ENCODE data around the gene DENND5A.

The DENND5A gene

GRCh38 chr11:9265211-9266131, at the start of gene DENND5A:
Gene DENND5A, minus strand, starts transcription at chr11:9265350. Its CDS starts 281 bp downstream, at chr11:9265069.
- DNase-seq = peak; percentile 12

DNA sequence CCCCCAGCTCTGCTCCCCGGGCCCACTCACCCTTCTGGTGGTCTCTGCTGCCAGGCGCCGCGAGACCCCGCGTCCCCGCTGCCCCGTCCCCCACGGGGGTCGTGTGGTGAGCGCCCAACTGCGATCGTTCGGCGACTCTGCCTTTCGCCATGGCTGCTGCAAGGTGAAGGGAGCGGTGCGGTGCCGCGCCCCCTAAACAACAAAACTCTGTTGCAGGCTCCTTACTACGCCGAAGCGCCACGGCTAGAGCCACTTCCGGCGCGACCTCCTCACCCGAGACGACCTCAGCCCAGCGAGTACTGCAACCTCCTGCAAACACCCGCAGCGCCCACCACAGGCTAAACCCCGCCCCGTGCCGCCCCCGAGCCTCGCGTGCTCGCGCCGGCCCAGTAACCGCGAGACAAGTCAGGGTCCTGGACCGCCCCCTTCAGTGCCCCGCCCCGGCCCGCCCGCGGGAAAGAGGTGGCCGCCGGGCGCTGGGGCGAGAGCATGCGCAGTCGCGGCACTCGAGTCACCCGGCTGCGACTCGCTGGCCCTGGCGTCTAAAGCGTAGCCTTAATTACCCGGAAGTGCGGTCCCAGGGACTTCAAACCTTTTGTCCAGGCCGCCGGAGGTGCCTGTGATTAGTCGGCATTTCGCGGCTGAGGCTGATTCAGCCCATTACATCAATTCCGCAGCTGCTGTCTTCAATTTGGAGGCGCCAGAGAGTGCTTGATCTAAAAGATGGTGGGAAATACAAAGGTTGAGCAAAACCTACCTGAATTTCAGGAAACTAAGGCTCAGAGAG, 49.3 kb upstream of the DENND5A start, which contains the start of gene TMEM41B:
TSS of gene TMEM41B (minus strand) at position 303 of the 787 bp plus-strand sequence. CDS start at position 151, 152 bp downstream.
- DNase-seq = peak; percentile 76

- DNase-seq = no peak
Observed at GRCh38 chr11:9313648-9314290, 48.6 kb upstream of the DENND5A start.

DNA sequence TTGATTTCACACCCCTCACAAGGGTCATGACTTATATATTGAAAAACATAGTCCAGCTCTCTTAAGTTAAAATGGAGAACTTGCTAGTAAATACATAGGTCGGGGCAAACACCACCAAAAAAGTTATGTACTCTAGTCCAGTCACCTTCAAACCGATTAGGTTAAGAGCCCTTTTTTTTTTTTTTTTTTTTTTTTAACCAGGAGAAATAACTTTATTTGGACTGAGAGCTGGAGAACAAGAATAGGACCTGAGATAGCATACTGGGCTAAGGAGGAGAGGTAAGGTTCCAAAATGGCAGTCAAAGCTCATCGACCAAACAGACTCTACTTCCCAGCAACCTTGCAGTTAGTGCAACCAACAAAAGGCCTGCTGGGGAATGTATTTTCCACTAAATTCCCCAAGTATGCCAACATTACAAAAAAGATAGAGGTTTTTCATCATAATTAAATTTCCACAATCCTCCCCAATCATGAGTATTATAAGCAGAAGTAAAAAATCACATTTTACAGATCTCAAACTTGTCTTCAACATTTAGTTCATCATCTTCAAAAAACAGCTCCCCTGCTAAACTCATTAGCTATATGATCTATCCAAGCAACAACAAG, 45.4 kb upstream of the DENND5A start:
- DNase-seq = no peak

- no peak for DNase-seq
Observed at GRCh38 chr11:9304178-9304577, 39.0 kb upstream of the DENND5A start.

- DNase-seq = no peak
Observed at GRCh38 chr11:9302448-9302847, 37.3 kb upstream of the DENND5A start.

GRCh38 chr11:9301720-9302119, 36.6 kb upstream of the DENND5A start:
- no peak for DNase-seq

DNA sequence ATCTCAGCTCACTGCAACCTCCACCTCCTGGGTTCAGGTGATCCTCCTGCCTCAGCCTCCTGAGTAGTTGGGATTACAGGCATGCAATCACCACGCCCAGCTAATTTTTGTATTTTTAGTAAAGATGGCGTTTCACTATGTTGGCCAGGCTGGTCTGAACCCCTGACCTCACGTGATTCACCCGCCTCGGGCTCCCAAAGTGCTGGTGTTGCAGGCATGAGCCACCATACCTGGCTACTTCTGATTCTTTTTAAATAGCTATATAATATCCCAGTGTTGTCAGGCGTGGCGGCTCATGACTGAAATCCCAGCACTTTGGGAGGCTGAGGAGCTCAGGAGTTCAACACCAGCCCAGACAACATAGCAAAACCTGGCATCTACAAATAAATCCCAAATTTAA, 28.5 kb upstream of the DENND5A start:
- no peak for DNase-seq

GRCh38 chr11:9285850-9286587, 20.9 kb upstream of the DENND5A start:
- DNase-seq = no peak

GRCh38 chr11:9280655-9281301, 15.6 kb upstream of the DENND5A start:
- no peak for DNase-seq

DNA sequence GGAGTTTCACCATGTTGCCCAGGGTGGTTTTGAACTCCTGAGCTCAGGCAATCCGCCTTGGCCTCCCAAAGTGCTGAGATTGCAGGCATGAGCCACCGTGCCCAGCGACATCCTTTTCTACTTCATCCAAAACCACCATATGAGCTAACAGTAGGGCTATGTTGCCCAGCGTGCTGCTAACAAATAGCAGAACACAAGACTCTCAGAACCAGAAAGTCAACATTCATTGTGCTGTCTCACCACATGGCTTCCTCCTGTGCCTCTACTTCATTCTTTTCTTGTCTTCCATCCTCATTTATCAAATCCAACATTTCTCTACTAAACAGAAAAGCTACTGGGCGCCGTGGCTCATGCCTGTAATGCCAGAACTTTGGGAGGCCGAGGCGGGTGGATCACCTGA, 12.0 kb upstream of the DENND5A start:
- DNase-seq = no peak

- DNase-seq = no peak
Observed at GRCh38 chr11:9276571-9276970, 11.4 kb upstream of the DENND5A start.

DNA sequence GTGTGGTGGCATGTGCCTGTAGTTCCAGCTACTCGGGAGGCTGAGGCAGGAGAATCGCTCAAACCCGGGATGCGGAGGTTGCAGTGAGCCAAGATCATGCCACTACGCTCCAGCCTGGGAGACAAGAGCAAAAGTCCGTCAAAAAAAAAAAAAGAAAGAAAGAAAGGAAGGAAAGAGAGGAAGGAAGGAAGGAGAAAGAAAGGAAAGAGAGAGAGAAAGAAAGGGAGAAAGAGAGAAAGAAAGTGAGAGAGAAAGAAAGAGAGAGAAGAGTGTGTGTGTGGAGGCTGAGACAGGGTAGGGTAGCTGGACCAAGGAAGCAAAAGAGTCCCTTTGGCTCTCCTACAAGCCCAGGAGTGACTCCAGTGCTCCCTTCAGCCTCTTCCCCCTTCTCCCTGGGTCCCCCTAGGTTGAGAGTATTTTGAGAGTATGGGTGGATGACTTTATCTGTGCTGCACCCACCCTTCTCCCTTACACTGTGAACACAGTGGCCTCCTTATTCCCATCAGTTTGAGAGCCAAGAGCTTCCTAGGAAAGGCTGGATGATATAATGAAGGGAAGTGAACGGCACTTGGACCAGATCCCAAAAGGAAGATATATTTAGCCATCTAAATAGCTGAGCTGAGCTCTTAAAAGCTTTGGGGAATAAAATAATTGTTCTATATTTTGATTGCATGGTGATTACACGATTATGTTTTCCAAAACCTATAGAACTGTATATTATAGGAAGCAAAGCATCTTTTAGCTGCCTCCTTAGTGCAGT, 9.5 kb upstream of the DENND5A start:
- DNase-seq = no peak

- no peak for DNase-seq
Observed at GRCh38 chr11:9273376-9274336, 8.5 kb upstream of the DENND5A start.

DNA sequence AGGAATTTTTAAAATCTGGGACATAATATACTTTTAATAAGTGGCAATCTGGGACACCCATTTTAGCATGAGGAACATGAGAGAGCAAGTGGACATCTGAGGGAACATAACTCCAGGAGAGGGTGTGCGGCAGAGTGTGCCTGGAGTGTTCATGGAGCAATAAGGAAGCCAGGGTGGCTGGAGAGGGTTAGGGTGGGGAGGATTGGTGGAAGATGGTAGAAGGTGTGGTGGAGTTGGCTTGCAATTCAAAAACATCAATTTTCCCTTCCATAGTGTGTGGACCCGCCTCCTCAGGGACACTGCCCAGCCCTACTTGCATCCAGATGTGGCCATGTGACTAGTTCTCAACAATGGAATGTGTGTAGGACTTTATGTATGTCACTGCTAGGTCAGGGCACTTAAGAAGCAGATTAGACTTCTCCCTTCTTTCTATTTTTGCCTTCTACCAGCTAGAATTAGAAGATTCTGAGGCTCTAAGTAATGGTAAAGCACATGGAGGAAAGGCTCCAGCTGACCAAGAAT, 4.4 kb upstream of the DENND5A start:
- no peak for DNase-seq

DNA sequence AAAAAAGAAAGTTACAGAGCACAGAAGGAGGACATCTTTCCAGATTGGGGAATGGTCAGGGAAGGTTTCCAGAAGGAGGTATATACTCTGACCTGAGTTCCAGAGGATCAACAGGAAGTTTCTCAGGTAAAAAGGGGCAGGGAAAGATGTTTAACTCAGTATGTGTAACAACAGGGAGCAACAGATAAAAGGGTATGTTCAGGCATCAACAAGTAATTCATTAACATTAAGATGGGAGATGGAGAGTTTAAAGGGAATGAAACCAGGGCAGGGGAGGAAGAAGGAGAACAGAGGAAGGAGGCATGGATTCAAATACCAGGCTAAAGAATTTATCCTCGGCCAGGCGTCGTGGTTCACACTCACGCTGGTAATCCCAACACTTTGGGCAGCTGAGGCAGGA, 2.5 kb upstream of the DENND5A start:
- DNase-seq = no peak

DNA sequence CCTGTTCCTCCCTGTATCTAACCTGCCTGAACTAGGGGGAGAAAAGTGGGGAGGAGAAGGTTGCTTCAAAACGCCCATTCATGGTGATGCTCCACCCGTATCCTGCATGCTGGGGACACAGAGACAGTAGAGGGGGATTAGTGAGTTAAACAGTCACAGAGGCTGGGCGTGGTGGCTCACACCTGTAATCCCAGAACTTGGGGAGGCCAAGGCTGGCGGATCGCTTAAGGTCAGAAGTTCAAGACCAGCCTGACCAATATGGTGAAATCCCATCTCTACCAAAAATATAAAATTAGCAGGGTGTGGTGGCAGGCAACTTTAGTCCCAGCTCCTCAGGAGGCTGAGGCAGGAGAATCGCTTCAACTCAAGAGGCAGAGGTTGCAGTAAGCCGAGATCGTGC, 1.8 kb upstream of the DENND5A start:
- DNase-seq = no peak

DNA sequence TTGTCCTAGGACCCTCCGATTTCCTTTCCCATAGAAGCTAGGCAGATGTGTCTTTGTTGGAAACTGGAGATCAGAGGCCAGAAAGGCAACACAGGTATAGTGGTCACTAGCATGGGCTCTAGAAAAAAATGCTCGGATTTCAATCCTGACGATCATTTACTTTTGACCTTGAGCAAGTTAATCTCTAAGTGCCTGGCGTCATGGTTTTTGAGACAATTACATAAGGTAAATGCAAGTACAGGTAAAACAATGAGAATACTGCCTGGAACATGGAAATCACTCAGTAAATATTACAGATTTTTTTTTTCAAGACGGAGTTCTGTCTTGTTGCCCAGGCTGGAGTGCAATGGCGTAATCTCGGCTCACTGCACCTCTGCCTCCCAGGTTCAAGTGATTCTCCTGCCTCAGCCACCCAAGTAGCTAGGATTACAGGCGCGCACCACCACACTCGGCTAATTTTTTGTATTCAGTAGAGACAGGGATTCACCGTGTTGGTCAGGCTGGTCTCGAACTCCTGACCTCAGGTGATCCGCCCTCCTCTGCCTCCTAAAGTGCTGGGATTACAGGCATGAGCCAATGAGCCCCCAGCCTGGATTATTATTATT, 1.1 kb upstream of the DENND5A start:
- DNase-seq = no peak
